ENCODE data around the gene HES2. TPM values are rescaled to one million over a fixed set of nuclear protein-coding genes. Genes with fewer than 3 reads are reported as not detected.

The HES2 gene
- total RNA-seq, 1 donor from 2014 or later: 116 TPM

DNA sequence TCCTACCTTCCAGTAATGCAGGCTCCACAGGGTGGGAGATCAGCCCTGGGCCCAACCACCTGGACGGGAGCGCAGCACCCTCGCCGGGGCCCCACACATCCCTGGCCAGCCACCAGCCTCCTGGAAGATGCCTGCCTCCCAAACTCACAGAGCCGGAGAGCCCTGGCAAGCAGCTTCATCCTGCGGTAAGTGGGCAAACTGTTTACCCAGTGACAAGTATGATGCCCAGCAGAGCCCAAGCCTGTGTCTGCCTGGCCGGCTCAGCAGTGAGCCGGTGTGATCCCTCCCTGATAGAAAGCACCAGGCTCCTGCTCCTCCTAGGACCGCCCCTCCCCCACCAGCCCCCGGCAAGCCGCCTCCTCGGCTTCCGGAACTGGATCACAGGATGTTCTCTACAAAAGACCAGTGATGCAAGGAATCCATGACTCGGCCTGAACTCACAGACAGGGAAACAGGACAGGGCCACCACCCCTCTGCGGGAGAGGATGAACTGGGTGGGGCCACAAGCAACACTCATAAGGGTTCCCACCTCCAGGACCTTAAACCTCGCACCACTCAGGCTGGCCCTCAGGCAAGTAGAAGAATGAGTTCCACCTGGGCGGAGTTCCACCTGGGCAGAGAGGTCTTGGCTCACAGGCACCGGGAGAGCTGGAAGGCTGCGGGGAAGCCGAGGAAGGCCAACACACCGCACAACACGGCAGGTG lies 34.1 kb downstream of the HES2 start:
- Histone ChIP-seq H3K27me3 (ENCODE audit: control insufficient read depth, insufficient read depth, low read length) (no peaks in the 10 kb centered on the region), H3K36me3 (ENCODE audit: control insufficient read depth, insufficient read depth, low read length) (no peaks in the 10 kb centered on the region), H3K4me3 (ENCODE audit: low read depth, low read length) (peak overlapping the region; percentile 46)
- TF ChIP-seq, protein P1, sequence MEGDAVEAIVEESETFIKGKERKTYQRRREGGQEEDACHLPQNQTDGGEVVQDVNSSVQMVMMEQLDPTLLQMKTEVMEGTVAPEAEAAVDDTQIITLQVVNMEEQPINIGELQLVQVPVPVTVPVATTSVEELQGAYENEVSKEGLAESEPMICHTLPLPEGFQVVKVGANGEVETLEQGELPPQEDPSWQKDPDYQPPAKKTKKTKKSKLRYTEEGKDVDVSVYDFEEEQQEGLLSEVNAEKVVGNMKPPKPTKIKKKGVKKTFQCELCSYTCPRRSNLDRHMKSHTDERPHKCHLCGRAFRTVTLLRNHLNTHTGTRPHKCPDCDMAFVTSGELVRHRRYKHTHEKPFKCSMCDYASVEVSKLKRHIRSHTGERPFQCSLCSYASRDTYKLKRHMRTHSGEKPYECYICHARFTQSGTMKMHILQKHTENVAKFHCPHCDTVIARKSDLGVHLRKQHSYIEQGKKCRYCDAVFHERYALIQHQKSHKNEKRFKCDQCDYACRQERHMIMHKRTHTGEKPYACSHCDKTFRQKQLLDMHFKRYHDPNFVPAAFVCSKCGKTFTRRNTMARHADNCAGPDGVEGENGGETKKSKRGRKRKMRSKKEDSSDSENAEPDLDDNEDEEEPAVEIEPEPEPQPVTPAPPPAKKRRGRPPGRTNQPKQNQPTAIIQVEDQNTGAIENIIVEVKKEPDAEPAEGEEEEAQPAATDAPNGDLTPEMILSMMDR (IDR thresholded peaks at IDR 0.05; ENCODE audit: insufficient read depth, low read length, severe bottlenecking): no peak
- FAIRE-seq: peak; percentile 82
- peak; percentile 98 for DNase-seq (ENCODE audit: low read depth)

DNA sequence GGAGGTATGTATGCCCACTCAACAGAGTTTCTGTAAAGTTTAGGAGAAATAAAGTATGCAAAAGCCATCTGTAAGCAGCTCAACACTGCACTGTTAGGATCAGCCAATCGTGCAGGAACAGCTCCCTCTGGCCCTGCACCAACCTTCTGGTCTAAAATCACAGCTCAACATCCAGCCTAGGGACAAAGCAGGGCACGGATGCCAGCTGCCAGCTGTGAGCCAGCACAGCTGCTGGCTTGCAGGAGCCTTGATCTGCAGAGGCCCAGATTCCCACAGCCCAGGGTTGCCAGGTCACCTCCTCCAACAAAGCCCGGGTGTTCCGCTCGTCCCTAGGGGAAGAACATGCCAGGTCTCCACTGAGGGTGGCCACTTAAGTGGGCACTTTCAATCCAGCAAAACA lies 34.8 kb downstream of the HES2 start:
- DNase-seq (ENCODE audit: low read depth) (no peak), FAIRE-seq (no peak)
- TF ChIP-seq, protein P1 (IDR thresholded peaks at IDR 0.05; ENCODE audit: insufficient read depth, low read length, severe bottlenecking): no peak
- Histone ChIP-seq H3K27me3 (ENCODE audit: control insufficient read depth, insufficient read depth, low read length) (no peaks in the 10 kb centered on the region), H3K4me3 (ENCODE audit: low read depth, low read length) (peak overlapping the region; percentile 46), H3K36me3 (ENCODE audit: control insufficient read depth, insufficient read depth, low read length) (no peaks in the 10 kb centered on the region)

DNA sequence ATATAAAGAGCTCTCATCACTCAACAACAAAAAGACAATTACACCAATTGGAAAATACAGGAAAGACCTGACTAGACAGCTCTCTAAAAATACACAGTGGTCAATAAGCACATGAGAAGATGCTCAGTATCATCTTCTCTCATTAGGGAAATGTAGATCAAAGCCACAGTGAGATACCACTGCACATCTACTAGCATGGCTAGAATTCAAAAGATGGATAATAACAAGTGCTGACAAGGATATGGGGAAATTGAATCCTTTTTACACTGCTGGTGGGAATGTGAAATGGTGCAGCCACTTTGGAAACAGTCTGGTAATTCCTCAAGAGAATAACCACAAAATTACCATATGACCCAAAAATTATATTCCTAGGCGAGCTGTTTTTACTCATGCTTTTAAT lies 35.6 kb downstream of the HES2 start:
- Histone ChIP-seq H3K36me3 (ENCODE audit: control insufficient read depth, insufficient read depth, low read length) (no peaks in the 10 kb centered on the region), H3K27me3 (ENCODE audit: control insufficient read depth, insufficient read depth, low read length) (no peaks in the 10 kb centered on the region), H3K4me3 (ENCODE audit: low read depth, low read length) (no peak overlapping the region)
- TF ChIP-seq, protein P1 (IDR thresholded peaks at IDR 0.05; ENCODE audit: insufficient read depth, low read length, severe bottlenecking): no peak
- no peak for FAIRE-seq
- no peak for DNase-seq (ENCODE audit: low read depth)

DNA sequence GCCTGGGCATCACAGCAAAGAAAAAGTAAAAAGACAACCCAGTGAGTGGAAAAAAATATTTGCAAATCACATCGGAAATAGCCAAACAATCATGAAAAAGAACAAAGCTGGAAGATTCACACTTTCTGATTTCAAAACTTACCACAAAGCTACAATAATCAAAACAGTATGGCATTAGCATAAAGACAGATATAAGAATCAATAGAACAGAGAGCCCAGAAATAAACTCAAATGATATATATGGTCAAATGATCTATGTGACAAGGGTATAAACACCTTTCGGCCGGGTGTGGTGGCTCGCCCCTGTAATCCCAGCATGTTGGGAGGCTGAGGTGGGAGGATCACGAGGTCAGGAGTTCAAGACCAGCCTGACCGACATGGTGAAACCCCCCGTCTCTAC lies 39.7 kb downstream of the HES2 start:
- DNase-seq (ENCODE audit: low read depth) (no peak), FAIRE-seq (no peak)
- Histone ChIP-seq H3K4me3 (ENCODE audit: low read depth, low read length) (no peak overlapping the region), H3K27me3 (ENCODE audit: control insufficient read depth, insufficient read depth, low read length) (no peaks in the 10 kb centered on the region), H3K36me3 (ENCODE audit: control insufficient read depth, insufficient read depth, low read length) (no peaks in the 10 kb centered on the region)
- TF ChIP-seq, protein P1 (IDR thresholded peaks at IDR 0.05; ENCODE audit: insufficient read depth, low read length, severe bottlenecking): no peak

DNA sequence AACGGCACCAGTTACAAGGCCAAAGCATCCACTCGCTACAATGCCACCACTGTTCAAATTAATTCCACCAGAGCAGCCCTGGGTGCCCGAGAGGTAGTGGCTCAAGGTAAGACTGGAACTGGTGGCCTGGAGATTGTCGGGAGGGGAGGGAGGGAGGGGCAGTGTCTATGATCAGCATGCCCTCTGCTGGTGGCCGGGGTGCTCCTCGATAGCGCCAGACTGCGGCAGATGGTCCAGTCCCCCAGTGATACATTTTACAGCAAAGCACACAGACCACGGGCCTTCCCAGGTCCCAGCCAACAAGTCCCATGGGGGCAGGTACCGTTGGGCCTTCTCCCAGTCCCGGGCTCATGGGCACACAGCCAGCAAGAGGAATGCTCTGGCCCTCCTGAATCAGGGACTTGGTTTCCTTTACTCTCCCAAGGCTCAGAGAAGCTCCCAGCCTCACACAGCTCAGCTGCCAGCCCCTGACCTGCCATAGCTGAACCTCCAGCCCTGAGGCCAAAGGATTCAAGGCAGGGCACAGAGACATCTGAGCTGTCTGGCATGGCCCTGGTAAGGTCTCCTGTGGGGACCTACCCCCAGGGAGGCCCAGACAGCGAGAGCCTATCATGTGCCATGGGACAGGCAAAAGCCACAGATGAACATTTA lies 41.5 kb downstream of the HES2 start:
- TF ChIP-seq, protein P1 (IDR thresholded peaks at IDR 0.05; ENCODE audit: insufficient read depth, low read length, severe bottlenecking): no peak
- Histone ChIP-seq H3K36me3 (ENCODE audit: control insufficient read depth, insufficient read depth, low read length) (no peaks in the 10 kb centered on the region), H3K27me3 (ENCODE audit: control insufficient read depth, insufficient read depth, low read length) (no peaks in the 10 kb centered on the region), H3K4me3 (ENCODE audit: low read depth, low read length) (no peak overlapping the region)
- FAIRE-seq (no peak), DNase-seq (ENCODE audit: low read depth) (no peak)

Data from bronchial epithelial cell (primary cell).